Activated T-cell treated with anti-CD3 and anti-CD28 coated beads for 4 hours (primary cell): ENCODE measurements around the gene UCP2.
A peak's percentile ranks its signal among the peaks of the same experiment; 100 is the strongest.

Source experiments
- DNase-seq: peaks from one replicate; pipeline ENCODE4 v3.0.0-alpha.2; 2020

The UCP2 gene

DNA sequence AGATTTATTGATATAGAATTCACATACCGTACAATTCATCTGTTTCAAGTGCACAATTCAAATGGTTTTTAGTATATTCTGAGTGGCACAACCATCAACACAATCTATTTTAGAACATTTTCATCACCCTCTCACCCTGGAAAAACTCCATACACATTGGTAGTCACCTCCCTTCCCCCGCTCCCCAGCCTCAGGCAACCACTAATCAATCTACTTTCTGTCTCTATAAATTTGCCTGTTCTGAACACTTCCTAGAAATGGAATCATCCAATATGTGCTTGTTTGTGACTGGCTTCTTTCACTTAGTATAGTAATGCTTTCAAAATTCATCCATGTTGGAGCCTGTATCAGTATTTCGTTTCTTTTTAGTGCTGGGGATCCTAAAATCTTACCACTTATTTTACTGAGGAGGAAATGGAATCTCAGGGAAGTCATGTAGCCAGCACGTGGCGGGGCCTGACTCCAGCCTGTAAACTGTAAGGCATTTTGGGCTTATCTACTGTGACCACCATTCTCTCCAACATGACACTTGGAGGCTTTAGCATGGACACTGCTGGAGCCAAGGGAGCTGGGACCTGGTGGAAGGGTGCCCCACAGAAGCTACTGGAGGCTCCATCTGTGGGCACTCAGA lies 27.1 kb upstream of the UCP2 start:
- DNase-seq = no peak

- no peak for DNase-seq
Measured at GRCh38 chr11:74009230-74009547, 26.5 kb upstream of the UCP2 start.

- DNase-seq = no peak
Measured at GRCh38 chr11:74008373-74009229, 26.0 kb upstream of the UCP2 start, which contains the start of gene UCP3. UCP3 (minus strand) TSS chr11:74009085; CDS start chr11:74007042, 2,043 bp downstream.

DNA sequence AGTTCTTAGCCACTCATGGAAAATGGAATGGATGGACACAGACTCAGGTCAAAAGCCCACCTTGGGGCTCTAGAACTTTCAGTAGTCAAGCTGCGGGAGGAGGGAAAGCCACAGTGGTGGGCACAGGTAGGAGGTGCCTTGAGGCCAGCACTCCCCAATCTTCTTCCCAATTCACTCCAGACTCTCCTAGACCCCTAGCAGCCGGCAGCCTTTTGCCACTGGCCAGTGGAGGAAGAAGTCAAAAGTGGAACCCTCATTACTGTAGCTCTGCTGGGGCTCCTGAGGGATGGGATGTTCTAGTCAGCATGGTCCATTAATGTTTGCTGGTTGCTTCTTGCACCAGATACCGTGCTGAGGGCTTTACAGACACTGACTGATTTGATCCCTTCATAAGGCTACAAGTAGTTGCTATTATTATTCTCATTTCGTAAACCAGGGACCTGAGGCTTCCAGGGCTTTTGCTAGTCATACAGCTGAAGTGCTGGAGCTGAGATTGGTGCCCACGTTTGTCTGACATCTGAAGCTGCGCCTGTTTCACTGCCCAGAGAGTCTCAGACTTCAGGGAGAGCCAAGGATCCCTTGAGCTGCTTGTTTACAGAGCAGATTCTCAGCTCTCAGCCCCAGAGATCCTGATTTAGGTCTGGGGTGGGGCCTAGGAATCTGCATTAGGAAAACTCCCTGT lies 25.2 kb upstream of the UCP2 start:
- no peak for DNase-seq

DNA sequence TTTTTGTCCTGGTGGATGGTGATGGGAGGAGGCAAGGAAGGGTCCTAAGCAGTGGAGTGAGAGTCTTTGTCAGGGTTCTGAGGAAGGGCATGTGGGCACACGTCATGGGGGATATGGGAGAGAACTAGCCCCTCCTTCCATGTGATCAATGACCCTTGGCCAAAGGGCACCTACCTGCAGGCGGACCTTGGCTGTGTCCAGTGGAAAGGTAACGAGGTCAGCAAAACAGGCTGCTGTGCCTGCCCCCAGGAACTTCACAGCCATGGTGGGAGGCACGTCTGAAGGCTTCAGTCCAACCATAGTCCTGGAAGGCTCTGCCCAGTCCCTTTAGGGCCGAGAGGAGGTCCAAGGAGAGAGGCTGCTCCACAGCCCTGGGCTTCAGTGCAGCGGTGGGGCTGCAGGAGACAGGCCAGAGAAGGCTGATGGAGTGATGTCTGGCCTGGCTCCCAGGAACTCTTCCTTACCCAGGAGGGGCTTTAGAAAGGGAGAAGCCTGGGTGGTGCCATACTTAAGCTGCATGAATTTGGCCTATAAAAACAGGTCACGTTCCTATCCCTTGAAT lies 24.2 kb upstream of the UCP2 start:
- DNase-seq = no peak

DNA sequence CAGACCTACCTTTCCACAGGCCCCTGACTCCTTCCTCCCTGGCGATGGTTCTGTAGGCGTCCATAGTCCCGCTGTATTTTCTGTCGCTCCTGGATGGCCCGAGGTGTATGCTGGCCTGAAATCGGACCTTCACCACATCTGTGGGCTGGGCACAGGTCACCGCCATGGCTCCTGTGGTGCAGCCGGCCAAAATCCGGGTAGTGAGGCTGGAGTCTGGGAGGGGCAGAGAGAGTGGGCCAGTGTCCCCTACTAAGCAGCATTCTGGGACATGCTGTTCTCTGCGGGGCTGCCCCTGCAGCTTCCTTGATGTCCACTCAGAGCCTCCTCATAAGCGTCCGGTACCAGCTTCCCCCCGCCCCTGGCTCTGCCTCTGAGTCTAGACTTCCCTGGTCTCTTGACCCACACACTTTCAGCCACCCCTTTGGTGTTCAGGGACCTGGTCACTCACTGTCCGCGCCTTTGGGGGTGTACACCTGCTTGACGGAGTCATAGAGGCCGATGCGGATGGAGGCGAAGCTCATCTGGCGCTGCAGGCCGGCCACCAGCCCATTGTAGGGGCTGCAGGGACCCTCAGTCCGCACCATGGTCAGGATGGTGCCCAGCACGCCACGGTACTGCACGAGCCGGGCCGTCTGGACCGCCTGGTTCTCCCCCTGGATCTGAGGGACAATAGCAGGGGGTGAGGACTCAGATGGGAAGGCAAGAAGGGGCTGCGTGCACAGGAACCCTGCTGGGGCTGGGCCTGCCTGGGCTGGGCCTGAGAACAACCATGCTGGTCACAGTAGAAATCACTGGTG lies 23.3 kb upstream of the UCP2 start:
- DNase-seq = no peak

DNA sequence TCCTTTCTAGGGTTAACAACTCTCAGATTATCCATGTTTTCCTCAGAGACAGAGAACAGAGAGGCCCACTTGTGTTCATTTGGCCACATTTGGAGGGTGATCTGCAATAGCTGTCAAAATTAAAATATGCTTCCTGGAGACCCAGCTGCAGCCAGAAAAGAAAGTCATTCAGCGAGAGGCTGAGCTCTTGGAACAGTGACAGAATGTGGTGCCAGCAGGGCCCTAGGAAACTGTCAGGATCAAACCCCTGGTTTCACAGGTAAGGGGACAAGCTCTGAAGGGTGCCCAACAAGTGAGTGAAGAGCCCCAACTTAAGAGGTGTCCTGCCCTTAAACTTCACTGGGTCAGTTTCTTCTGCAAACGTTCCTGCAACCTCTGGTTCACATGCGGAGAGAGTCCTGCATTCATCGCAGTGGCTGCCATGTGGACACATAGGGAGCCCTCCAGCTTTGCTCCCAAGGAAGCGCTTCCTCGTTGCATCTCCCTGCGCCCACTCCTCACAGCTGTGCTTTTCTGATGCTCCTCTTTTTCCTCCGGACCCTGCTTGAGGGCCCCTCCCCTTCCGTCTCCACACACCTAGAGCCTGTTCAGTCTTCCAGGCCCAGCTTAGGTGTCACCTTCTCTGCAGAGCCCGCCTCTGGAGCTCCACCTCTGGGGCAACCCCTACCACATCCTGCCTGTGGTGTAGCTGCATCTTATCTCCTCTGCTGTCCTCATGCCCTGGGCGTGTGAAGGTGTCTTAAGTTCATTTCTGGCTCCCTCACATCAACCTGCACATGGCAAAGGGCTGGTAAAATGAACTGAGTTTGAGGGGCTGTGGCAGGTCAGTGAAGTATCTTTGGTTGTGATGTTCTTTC lies 22.3 kb upstream of the UCP2 start:
- peak; percentile 65 for DNase-seq

- DNase-seq = no peak
Measured at GRCh38 chr11:74004046-74004695, 21.5 kb upstream of the UCP2 start.

DNA sequence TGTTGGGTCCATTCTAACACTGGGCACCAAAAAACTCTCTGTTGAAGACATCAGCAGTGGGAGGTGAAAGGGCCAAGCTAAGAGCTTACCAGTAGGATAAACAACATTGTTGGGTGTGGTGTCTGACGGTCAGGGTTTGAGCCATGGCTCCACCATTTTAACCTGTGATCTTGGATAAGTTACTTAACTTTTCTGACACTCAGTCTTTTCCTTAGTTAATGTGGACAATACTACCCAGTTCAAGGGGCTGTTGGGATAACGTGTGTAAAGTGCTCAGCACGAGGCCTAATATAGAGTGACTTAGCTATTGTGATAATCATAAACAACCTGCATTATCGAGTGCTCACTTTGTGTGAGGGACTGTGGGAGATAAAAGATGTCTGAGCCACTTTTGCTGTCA lies 20.2 kb upstream of the UCP2 start:
- DNase-seq = no peak

- no peak for DNase-seq
Measured at GRCh38 chr11:74001822-74002286, 19.2 kb upstream of the UCP2 start.

DNA sequence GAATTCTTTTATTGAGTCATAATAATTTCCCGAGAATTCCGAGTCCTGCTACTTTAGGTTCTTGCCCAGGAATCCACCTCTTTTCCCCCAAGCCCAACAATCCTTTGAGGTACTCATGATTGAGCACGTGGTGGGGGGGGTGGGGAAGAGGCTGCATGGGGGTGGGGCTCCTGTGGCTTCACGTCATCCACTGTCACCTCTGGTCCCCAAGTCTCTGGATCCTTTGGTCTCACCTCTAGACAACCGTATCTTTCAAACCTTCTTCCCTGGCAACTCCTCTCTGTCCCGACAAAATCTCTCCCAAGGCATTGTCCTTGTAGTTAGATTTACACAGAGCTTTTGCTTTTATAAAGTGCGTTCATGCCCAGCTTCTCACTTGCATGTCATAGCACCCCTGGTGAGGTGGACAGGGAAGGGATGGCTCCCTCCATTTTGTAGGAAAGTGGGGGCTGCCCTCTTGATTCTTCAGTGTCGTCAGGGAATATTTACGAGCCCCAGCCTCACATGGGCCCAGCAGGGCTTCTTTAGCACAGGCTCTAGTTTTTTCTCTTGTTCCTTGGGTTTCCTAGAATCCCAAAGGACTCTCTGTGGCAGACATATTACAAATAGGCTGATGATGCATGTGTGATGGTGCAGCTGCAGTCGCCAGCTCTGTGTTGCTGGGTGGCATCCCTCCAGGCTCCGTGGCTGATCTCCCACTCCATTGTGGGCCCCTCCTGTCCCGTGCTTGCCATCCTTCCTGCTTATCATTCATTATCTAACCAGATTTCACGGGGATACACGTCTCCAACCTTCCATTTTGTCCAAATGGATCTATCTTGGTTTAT lies 17.9 kb upstream of the UCP2 start:
- no peak for DNase-seq

- no peak for DNase-seq
Measured at GRCh38 chr11:73999581-74000306, 17.1 kb upstream of the UCP2 start.

DNA sequence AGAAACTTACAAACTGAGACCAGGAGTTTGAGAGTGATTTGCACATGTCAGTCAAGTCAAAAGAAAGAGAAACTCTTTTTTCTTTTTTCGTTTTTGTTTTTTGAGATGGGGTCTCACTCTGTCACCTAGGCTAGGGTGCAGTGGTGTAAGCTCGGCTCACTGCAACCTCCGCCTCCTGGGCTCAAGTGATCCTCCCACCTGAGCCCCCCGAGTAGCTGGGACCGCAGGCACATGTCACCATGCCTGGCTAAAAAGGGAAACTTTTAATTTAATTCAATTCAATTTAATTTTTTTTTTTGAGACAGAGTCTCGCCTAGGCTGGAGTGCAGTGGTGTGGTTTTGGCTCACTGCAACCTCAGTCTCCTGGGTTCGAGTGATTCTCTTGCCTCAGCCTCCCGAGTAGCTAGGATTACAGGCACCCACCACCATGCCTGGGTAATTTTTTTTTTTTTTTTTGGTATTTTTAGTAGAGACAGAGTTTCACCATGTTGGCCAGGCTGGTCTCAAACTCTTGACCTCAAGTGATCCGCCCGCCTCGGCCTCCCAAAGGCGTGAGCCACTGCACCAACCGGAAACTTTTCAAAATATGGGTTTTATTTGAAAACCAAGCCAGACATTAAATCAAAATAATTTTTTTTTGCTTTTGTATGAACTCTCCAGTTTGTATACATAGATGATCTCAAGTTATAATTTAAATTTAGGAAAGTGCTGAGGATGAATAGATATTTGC lies 16.4 kb upstream of the UCP2 start:
- DNase-seq = no peak

GRCh38 chr11:73997120-73997770 lies 14.6 kb upstream of the UCP2 start:
- no peak for DNase-seq

DNA sequence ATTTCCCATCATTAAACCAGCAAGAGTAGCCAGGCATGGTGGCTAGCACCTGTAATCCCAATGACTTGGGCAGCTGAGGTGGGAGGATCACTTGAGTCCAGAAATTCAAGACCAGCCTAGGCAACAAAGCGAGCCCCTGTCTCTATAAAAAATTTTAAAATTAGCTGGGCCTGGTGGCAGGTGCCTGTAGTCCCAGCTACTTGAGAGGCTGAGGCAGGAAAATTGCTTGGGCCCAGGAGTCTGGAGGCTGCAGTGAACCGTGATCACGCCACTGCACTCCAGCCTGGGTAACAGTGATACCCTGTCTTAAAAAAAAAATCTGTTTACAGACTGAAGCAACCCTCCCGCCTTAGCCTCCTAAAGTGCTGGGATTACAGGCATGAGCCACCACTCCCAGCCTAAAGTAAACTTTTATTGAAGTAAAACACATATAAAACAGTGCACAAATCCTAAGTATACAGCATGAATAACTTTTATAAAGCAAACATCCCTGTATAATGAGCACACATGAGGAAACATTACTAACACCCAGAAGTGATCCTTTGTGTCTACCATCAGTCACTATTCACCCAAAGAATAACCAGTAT lies 13.6 kb upstream of the UCP2 start:
- no peak for DNase-seq

- no peak for DNase-seq
Measured at GRCh38 chr11:73995731-73996130, 13.1 kb upstream of the UCP2 start.

DNA sequence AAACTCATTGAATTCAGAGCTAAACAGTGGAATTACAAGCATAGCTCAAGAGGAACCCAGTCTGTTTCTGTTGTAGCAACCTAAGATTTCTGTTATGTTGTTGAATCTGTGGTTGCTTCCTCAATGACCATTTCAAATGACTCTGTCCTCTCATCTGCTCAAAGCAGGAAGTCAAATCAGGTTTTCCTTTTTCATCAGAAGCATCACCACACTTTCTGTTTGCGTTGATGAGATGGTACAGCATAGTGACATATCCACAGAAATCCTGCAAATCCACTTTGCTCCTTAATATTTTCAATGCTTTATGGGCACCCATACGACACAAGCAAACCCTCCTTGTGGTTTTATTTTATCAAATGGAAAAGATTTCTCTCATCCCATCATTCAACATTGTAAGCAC lies 12.6 kb upstream of the UCP2 start:
- DNase-seq = no peak

- no peak for DNase-seq
Measured at GRCh38 chr11:73991471-73992006, 8.9 kb upstream of the UCP2 start.
